ENCODE results near the gene ARHGEF12.
A peak's percentile ranks its signal among the peaks of the same experiment; 100 is the strongest.

Gene ARHGEF12

GRCh38 chr11:120344302-120345004 lies 8.2 kb downstream of the ARHGEF12 start:
- peak; percentile 55 for DNase-seq

DNA sequence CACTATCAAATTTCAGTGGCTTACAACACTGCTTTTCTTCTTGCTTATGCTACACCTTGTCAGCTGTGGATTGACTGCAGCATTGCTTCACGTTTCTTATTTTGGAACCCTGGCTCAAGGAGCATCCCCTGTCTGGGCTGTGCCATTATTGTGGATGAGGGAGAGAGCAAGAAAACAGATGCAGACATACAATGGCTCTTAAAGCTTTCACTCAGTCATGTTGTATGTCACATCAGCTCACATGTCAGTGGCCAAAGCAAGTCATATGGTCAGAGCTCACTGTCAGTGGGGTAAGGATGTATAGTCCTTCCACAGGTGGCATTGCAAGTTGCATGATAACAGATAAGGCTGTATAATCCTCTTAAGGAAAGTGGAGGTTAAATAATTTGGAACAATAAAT lies 10.0 kb downstream of the ARHGEF12 start:
- no peak for DNase-seq

- no peak for DNase-seq
These were observed 14.4 kb downstream of the ARHGEF12 start for GRCh38 chr11:120350637-120351036.

GRCh38 chr11:120352405-120352804 lies 16.2 kb downstream of the ARHGEF12 start:
- DNase-seq, result no peak

DNA sequence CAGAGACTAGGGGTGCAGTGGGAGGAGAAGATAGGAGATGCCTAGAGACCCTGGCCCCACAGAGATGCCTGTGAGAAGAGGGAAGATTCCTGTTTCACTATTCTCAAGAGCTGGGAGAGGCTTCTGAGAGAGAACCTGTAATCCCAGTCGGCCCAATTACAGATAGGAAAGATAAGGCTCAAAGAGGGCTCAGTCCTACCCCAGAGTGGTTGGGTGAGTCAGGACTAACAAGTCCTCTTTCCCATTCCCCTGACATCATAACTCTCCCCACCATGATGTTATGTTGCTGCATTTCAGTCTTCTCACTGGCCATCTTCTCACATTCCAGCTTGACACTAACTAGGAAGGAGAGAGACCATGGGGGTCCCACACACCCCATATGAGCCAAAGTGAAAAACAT lies 17.9 kb downstream of the ARHGEF12 start:
- DNase-seq, result peak; percentile 43

DNA sequence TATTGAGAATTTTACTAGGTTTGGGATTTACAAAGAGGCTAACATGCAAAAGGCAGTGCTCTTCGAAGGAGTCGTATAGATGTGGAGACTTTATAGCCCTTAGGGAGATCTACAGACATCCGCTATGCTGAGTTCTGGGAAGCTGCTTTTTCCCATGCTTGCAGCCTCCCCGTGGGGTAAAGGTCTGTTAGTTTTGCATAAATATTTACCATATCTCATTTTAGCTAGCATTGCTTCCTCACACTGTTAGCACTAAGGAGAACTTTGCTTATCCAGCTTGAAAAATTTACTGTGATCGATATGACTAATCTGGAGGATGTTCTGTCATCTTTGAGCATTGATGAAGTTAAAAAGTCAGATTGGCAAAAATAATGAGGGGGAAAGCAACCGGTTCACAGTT lies 18.6 kb downstream of the ARHGEF12 start:
- no peak for DNase-seq

DNA sequence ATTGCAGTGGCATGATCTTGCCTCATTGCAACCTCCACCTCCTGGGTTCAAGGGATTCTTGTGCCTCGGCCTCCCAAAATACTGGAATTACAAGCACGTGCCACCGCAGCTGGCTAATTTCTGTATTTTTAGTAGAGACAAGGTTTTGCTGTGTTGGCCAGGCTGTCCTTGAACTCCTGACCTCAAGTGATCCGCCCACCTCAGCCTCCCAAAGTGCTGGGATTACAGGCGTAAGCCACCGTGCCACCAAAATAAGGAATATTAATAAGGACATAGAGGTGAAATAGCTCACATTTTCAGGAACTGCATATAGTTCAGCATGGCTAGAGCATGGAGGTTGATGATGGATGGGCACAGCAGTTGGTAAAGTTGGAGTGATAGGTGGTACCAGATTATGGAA lies 21.4 kb downstream of the ARHGEF12 start:
- DNase-seq, result no peak

- DNase-seq, result no peak
These were observed 22.5 kb downstream of the ARHGEF12 start for GRCh38 chr11:120358729-120359128.

DNA sequence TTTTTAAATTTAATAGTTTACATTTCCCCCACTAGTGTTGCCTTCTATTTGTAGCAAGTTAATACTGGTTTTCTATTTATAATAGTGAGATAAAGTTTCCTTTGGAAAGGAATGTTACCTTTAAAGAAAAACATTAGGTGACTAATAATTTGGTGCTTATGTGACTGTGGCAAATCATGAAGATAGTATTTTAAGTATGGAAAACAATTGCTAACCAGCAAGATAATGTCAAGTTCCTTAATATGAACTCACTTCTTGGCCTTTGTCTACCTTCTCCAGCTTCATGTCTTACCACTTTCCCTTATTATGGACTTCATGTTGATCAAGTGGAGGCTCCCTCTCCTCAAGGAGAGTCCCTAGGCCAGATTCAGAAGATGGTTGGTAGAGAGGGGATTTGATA lies 27.2 kb downstream of the ARHGEF12 start:
- DNase-seq, result no peak

DNA sequence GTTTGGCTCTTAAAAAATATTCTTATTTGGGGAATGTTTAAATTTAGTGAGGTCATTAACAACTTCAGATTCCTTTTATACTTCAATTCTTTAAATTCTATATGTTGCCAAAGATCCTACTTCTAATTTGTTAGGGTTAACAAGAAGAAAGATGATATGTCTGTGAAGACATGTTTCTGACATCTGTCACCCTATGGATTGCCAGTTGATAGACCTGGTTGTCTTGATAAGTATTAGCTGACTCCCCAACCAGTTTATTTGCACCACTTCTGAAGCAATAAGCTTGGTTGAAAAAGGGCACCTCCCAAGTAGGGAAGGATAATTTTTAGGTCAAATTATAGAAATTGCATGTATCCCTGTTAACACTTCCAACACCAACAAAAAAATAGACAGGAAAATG lies 29.3 kb downstream of the ARHGEF12 start:
- no peak for DNase-seq

DNA sequence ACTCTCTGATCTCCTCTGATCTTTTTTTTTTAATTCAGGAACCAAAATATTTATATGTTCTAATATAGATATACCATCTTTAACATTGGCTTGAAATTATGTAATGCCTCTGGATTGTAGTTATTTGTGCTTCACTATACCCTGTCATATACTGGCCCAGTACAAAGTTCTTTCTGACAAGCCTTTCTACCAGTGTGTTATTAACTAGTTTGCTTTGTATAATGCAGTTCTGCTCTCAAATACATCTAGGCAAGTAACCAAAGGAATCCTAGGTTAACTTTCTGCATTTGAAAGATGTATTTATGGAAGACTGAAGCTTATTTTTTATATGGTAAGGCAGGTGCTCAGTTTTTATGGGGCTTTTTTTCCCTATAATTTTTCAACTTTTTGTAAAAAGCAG lies 36.1 kb downstream of the ARHGEF12 start:
- no peak for DNase-seq

DNA sequence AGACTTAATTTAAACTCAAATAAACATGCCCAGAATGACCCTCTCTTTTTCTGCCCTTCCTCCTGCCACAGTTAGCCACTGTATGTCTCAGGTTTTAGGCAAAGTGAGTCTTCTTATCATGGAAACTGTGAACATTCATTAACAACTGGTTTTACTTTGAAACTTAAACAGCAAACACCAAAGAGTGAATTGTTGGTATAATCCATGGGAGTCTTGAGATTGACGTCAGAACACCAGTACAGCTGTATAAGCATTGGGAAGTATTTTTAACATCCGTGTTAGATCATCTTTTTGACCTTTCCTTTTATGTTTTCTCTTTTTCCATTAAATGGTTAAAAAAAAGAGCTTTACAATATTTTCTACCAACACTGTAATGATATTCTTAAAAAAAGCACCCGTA lies 38.9 kb downstream of the ARHGEF12 start:
- DNase-seq, result no peak

DNA sequence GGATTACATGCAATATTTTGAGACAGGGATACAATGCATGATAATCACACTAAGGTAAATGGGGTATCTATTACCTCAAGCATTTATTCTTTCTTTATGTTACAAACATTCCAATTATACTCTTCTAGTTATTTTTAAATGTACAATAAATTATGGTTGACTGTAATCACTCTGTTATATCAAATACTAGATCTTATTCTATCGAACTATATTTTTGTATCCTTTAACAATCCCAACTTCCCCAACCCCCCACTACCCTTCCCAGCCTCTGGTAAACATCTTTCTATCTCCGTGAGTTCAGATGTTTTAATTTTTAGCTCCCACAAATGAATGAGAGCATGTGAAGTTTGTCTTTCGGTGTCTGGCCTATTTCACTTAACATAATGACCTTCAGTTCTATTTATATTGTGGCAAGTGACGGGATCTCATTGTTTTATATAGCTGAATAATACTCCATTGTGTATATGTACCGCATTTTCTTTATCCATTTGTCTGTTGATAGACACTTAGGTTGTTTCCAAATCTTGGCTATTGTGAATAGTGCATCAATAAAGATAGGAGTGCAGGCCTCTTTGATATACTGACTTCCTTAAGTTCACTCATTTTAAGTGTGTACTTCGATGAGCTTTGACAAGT lies 40.5 kb downstream of the ARHGEF12 start:
- DNase-seq, result no peak

DNA sequence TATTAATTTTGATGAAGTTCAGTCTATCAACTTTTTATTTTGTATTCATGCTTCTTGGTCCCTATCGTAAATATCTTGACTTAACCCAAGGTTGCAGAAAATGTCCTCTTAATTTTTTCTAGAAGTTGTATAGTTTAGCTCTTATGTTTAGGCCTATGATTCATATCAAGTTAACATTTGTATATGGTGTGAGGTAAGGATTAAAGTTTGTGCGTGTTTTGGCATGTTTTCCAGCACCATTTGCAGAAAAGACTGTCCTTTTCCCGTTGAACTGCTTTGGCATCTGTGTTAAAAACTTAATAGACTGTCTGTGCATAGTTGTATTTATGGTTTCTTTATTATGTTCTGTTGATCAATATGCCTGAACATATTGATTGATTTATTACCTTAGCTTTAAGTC lies 42.3 kb downstream of the ARHGEF12 start:
- DNase-seq, result no peak

DNA sequence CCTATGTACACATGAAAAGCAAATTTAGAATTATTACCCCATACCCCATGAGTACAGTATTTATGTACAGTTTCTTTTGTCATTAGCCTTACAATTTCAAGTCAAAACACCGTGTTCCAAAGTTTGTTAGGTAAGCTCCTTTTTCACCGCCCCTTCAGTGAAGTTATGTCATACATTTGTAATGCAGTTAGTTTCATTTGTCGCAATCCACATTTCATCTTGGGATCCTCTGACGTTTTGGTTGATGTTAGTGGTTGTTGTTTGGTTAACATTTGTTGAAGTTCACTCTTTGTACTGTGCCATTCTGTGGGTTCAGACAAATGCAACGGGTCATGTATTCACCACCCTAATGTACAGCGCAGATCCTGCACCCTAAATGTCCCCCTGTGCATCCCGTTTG lies 45.2 kb downstream of the ARHGEF12 start:
- DNase-seq, result peak; percentile 42

DNA sequence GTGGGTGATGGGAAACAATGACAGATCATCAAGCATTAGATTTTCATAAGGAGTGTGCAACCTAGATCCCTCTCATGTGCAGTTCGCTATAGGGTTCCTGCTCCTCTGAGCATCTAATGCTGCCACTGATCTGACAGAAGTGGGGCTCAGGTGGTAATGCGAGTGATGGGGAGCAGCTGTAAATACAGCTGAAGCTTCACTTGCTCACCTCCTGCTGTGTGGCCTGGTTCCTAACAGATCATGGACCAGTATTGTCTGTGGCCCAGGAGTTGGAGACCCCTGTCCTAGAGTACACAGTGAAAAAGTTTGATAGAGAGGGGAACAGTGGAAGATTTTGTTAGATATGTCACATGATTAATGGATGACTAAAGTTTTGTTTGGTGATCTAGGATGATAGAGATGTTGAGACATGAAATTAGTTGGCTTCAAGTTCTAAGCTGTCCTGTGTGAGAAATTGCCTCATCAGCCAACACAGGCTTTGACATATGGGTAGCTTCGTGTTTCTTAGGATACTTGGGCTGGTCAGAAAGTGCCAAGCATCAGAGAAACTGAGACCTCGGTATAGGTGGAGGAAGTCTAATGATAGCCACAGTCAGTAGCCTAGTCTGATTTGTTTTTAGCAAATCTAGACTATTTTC lies 47.4 kb downstream of the ARHGEF12 start:
- peak; percentile 12 for DNase-seq

DNA sequence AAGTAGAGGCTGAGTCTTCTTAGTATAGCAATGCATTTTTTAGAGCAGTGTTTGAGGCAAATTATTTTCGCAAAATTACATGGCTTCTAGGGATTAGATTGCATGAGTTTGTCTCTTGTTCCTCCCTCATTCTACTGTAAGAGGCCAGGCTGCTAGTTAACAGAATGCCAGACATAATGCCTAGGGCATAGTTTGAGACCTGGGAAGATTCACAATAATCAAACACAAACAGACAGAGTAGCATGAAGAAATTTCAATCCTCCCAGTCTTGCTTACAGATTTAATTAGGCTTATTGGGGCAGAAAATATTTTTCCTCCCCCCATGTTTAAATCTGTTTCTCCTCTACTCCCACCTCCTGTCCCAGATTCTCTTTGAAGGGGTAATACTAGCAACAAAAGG lies 48.3 kb downstream of the ARHGEF12 start:
- DNase-seq, result peak; percentile 35

DNA sequence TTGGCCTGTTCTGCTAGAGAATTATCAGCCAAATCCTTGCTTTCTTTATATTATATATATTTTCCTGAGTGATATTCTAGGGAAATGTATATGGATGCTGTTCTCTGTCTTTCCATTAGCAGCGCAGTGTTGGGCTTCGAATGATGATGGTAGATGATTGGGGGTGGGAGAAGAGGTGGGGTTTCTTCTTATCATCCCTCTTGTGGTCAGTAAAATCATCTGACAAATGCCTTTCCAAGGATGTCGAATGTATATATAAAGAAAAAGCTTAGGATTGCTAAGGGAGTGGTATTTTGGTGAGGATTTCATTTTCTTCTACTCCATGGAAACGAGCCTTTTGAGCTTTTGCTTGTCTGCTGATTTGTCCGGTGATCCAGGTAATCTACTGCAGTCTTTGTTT lies 48.9 kb downstream of the ARHGEF12 start:
- peak; percentile 78 for DNase-seq

GRCh38 chr11:120385655-120386054 lies 49.4 kb downstream of the ARHGEF12 start:
- DNase-seq, result no peak

DNA sequence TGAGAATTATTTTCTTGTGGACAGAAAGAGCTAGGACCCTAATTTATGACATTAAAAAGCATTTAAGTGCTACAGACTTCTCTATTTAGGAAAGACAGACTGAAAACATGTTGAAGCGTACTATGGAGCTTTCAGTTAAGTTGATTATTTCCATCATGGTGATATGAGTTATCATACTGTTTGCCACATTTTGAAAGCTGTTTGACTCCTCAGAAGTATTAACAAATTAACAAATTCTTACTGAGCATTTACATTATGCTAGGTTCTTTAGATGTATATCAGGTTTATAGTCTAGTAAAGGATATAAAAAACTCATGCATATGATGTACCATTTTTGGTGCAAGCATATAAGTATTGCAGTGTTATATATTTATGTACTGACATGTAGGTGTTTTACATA lies 50.1 kb downstream of the ARHGEF12 start:
- DNase-seq, result no peak

GRCh38 chr11:120386774-120387371 lies 50.7 kb downstream of the ARHGEF12 start:
- peak; percentile 57 for DNase-seq

GRCh38 chr11:120388261-120388660 lies 52.0 kb downstream of the ARHGEF12 start:
- no peak for DNase-seq

DNA sequence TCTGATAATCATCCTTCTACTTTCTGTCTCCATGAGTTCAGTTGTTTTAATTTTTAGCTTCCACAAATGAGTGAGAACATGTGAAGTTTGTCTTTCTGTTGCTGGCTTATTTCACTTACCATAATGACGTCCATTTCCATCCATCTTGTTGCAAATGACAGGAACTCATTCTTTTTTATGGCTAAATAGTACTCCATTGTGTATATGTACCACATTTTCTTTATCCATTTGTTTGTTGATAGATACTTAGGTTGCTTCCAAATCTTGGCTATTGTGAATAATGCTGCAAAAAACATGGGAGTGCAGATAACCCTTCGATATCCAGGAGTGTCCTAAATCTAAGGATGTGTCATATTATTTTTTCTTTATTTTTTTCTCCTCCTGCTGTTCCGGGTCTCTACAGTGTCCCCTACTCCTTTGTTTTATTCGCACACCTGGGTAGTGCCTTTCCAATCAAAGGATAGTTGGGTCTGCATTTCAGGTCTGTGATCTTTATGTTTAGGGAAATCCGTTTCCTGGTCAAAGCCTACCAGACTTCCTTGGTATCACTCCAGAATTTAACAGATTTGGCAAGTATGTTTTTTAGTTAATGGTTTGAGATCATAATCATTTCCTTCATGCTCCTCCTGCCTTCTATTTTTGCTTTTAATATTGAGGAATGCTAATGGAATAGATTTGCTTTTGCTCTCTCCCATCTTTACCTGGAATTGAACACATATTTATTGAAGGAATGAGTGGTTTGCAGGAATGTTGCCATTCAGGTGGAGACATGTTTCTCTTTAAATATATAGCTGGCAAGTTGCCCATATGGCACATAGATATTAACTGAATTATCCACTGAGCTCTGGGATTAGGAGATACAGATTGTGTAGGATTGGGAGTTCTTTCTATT lies 53.7 kb downstream of the ARHGEF12 start:
- DNase-seq, result no peak
